GM21526 (cell line): ENCODE results near the gene TIAM2.
"Not testable (repeated sequence)": the region's sequence is repeated elsewhere in the genome, so short reads cannot be mapped to it uniquely, and the experiment has no call there.

ENCODE experiments used
- ATAC-seq: cut with Tn5 transposase; IDR thresholded peaks from one replicate; pipeline ENCODE4 v1.9.1; 2021; ENCODE audit warnings: moderate library complexity; ENCODE audit not compliant: unreplicated experiment, low FRiP score

The TIAM2 gene

DNA sequence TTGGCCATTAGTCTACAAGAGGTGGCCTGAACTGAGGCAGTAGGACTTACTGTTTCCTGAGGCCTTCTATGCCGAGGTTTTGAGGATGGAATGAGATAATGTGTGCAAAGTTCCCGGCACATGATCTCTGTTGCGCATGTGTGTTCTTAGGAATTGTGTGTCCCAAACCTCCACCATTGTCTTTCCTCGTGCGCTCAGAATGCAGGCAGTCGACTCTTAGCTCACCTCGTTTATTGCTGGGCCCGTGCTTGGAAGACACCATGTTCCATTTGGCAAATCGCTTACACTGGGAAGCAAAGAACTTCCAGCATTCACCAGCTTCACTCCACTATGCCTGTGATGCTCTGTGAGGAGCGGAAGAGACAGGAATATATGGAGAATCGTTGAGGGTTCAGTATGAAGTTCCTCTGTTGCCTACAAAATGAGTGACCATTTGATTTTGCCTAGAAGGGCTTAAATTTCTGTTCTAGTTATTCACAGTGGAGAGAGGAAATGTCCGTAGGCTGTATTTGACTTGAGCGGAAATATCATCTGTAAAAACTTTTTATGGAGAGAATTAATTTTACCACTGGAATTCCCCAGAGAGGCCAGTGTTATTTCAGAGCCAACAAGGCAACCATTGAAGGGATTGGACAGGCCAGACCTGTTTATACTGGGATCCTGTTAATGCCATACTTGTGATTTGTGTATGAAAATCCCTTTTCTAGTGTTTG lies 193.0 kb downstream of the TIAM2 start:
- ATAC-seq: no peak

DNA sequence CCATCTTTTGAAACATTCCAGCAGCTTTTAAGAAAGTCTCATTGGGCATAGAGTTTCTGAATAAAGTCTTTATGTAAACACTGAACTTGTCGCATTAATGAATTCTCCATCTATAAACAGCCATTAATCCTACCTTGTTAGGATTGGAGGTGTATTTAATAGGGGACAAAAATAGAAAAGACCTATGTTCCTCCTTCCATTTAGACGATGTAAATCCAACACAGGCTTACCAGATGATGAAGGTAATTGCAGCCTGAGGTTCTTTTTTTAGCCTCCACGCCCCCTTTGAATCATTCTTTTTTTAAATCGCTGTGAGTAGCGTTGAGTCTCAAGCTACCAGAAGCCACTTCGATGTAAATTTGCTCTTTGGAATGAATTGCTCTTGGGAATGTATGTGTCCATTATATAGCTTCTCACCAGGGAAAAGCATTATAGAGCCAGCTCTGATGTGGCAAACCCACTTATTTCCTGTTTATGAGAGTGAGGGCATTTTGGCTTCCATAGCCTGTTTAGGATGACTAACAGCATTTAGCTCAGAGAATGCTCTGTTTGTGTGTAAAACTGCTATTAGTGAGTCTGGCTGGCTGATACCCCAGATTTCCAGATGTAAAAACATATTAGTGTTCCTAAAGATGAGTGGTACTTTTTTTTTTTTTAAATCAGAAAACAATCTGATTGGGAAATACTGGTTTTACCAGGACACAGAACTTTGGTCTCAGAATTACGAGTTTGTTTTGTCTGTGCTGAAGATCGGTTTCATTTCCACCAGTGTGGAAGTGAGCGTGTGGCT lies 193.8 kb downstream of the TIAM2 start:
- ATAC-seq: no peak

DNA sequence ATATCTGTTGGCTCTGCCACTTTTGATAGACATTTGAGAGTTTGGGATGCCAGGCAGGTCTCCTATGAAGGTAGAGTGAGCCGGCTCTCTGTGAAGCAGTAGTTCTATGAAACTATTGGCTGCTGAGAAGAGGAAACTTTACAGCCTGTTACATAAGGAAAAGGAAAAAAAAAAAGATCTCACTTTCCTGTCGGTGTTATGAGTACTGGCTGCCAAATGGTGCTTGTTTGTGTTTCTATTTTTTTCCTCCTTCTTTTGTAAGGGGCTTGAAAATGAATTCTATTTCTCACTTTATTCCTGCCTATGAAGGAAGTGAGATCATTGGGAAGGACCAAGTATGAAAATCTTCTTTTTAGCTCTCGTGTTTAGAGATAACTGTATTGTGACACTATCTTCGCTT lies 195.6 kb downstream of the TIAM2 start:
- ATAC-seq: no peak

DNA sequence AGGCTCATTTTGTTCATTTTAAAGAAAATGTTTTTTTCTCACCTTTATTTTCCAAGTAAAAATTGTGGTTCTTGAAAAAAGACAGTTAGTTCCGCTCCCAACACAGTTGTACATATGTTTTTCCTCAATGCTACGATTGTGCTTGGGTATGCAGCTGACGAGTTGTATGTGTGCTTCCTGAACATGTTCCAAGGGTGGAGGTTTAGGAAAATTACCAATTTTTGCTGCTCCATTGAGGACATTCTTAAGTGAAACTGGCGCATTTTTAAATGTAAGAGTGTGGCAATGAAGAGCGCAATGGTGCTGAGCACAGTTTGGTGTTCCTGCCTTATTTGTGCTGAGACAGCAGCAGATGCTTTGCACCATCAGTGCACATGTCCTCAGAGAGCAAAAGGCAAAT lies 198.4 kb downstream of the TIAM2 start:
- no peak for ATAC-seq

DNA sequence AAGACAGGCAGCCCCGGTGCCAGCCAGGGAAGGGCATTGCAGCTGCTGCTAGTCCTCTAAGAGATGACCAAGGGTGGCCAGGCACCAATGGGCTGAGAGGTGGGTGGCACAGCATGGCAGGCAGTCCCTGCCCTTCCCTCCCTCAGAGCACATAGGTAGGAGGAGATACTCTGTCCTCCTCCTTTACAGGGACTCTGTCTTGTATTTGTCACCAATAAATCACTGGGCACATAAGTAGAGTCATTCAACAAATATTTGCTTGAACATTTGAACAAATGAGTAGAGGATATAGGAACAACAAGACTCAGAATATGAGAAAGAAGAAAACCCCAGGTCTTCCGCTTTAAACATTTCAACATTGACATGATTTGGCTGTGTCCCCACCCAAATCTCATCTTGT lies 199.3 kb downstream of the TIAM2 start:
- ATAC-seq: no peak

DNA sequence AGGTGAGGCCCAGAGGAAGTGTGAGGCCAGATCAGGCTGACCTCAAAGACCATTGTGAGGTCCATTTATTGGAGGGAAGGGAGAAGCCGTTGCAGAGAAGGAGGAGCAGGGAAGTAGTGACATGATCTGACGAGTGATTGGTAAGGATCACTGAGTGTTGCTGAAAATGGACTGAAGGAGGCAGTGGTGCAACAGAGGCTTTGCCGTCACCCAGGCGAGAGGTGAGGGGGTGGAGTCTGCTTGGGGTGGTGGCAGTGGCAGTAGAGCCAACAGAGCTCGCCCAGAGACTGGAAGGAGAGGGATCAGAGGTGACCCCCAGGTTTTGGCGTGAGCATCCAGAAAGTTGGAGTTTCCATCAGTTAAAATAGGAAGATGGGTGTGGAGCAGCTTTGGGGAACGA lies 200.8 kb downstream of the TIAM2 start:
- ATAC-seq: no peak

DNA sequence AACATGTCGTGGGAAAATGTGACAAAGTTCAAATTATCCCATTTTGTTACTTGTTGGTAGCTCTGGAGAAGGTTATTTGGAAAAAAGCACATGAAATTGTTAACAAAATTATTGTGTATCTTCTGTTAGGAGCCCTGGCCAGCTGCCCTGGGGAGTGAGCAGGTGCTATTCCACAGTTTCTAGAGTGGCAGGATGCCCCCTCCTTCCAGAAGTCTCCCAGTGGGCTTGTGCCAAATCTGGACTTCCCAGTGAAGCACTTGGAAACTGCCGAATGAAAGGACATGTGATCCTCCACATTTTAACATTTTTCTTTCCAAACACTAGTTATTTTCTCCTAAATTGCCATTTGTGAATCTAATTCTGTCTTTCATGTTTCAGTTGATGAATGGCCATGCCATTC lies 201.8 kb downstream of the TIAM2 start:
- ATAC-seq: no peak

DNA sequence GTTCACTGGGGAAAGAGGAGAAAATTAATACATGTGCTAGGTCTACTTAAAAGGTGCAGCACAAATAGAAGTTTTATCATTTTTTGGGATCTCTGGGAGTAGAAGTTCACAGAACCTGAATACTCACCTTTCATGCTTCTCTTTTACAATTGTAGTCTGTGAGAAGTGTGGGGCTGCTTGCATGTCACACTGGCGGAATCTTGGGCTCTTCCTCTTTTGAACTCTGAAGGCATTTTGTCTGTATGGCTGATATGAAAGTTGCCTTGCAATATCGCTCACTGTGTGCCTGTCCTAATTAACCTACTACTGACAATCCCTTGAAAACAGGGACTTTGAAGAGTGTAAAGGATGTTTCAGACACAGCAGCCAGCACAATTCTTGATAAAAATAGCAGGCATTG lies 202.8 kb downstream of the TIAM2 start:
- ATAC-seq: no peak

DNA sequence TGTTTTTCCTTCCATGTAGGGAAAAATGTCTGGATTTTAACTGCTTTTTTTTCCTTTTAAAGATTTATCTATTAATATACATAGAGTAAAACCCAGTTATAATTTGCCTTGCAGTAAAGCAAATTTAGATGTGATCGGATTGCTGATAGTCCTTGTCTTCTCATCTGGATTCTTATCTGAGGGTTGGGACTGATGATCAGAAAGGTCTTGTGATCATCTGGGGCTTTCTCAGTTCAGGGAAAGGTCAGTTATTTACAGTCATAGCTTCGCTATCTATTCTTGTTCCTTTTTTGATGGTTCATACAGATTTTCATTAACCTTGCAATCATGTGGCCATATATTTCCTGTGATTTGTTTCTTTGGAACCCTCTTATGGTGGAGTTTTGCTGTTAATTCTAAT lies 204.9 kb downstream of the TIAM2 start:
- ATAC-seq: peak; percentile 47

DNA sequence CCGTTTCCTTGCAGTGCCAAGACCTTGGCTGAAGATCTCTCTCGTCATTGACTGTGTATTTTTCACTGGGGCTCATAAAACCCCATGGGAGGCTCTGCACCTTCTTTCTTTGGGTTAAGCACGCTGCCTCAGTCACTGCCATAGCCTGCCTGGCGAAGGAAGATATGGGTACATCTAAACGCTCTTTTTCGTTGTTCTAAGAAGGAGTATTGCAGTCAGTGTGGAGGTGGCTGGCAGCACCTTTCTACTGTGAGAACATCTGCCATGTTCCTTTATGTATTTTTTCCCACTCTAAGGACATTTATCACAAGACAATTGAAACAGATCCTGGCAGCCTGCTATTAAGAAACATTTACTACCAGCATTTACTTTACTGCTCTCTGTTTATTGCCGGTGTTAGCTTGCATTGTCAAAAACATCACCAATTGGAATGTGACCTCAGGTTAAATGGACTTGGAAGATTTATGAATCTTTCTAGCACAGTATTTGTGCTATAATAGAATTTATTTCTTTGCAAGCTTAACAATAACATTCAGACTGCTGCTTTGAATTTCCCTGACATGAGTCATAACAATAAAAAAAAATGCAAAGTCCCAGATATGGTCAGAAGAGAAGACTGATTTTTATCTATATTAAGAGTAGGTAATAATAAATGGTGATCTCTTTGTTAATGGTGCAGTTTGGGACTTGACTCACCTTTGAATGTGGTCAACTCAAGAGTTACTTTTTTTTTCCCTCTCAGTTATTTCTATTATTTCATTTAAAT lies 206.5 kb downstream of the TIAM2 start:
- no peak for ATAC-seq

DNA sequence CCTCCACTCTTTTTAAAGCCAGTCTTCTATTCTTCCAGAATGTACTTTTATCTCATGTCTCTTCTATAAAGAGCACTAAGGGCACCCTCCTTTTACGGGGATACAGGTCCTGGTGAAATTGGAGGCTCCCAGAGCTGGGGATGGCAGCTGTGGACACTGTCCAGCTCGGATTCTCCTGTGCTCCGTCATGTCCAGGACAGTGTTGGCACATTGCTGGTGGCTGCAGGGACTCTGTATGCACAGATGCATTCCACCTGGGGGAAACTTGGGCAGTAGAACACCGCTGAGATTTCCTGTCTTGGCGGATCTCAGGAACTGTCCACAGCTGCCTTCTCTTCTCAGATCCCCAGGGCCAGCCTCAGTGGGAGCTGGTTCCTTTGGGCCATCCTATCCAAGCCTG lies 212.1 kb downstream of the TIAM2 start:
- ATAC-seq: no peak

DNA sequence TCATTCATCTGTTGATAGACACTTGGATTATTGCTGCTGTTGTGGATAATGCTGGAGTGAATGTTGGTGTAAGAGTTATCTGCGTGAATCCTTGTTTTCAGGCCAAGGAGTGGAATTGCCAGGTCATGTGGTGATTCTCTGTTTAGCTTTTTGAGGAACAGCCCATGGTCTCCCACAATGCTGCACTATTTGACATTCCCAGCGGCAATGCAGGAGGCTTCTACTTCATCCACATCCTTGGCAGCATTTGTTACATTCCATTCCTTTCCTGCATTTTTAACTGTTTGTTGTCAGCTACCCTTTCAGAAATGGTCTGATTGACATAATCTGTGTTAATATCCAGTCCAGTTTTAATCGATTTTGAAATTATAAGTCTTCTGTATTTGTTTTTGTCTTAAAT lies 217.0 kb downstream of the TIAM2 start:
- ATAC-seq: no peak

DNA sequence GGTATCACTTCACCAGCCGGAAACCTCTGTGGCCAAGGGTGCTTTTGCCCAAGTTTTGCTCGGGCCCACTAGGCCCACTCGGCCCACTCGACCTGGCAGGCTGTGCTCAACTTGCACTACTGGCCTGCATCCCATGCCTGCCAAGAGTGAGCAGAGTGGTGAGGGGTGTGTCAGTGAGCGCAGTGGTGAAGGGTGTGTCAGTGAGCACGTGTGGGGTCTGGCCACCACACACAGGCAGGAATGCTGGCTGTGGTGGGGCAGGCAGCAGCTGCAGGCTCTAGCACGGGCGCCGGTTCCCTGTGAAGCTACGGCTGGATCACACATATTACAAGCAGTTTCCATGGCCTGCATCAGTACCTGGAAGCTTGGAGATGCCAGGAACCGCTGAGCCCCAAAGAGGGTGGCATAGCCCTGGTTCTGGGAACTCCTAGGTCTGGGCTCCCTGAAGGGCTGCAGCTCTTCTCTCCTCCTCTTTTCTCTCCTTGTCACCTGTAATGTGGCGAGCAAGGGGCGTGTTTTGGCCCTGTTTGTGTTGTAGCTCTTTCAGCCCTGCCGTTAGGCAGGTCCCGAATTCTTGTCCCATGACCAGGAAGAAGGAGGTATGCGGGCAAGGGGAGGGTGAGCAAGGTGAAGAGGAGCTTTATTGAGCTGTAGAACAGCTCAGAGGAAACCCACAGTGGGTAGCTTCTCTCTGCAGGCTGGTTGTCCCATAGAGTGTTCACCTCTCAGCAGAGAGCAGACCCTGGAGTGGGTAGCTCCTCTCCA lies 217.7 kb downstream of the TIAM2 start:
- no peak for ATAC-seq

DNA sequence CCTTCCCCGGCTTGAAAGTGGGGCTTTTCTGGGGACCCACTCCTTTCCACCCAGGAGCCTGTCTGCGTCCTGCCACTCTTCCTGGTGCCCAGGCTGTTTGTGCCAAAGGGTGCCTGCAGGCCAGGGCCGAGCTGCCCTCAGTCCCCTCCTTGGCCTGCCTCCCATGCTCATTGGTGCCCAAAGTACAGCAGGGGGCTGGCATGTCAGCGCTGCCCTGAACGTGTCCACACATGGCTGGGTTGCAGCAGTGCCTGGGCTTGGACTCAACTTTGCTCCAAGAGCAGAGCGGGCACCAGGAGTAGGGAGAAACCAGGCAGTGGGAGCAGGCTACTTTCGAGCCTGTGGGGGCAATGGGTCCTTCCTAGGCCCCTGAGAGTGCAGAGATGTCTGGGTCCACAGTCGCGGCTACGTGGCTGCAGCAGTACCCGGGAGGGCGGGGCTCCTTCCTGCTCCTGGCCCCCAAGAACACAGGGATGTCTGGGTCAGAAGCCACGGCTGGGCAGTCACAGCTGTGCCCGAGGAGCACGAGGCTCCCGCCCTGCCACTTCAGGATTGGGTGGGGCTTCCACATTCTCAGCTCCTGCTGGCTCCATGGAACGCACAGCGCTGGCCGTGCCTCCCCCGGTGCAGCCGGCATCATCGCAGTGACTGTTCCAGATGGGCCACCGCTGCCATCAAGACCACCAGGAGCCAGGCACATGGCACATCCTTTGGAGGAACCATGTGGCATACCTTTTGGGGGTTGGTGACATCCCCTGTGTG lies 218.7 kb downstream of the TIAM2 start:
- ATAC-seq: no peak

DNA sequence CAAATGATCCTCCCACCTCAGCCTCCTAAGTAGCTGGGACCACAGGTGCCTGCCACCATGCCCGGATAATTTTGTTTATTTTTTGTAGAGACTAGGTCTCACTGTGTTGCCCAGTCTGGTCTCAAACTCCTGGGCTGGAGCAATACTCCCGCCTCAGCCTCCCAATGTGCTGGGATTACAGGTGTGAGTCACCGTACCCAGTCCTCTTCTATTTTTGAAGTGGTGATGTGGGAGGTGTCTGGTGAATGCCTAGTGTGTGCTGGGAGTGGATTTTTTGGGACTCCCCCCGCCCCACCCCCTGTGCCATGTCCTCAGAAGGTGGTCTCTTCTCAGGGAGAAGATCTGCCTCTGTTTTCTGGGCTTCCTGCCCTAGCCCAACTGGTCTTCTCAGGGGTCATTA lies 220.8 kb downstream of the TIAM2 start:
- no peak for ATAC-seq

DNA sequence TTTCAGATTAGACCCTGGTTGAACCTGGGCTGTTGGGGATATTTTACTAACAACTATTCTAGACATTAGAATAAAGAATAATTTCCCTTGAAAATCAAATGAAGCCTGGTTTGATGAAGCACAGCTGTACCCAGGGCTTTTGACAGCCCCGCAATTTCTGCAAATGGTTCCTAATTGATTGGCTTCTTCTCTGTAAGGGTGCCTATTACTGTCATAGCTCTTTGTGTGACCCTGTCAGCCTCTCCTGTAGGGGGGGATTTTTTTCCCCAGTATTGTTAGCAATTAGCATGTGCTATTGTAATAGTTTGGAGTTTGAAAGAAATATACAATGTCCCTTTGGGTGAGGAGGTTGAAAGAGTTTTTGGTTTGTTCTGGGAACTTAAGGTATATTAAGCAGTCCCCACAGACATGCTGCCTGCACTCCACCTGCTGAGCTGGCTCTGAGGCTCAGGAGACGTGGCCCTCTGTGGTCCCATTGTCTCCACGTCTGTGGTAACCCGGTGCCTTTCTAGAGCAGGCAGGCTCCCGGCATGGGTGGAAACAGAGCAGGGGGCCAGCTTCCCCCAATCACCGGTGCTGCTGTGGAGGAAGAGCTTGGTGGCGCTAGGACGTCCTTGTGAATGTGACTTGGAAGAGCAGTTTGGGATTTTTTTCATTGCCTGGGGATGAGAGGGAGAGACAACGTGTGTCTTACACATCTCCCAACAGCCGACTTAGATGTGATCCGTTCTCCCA lies 221.4 kb downstream of the TIAM2 start:
- ATAC-seq: no peak

DNA sequence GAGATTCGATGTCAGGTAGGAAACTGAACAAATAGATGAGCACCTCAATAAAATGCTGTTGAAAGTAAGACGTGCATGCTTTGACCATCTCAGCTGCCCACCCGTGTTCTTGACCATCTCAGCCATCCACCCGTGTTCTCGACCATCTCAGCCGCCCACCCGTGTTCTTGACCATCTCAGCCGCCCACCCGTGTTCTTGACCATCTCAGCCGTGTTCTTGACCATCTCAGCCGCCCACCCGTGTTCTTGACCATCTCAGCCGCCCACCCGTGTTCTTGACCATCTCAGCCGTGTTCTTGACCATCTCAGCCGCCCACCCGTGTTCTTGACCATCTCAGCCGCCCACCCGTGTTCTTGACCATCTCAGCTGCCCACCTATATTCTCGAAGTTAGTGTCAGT lies 223.6 kb downstream of the TIAM2 start:
- ATAC-seq: not testable (repeated sequence)

DNA sequence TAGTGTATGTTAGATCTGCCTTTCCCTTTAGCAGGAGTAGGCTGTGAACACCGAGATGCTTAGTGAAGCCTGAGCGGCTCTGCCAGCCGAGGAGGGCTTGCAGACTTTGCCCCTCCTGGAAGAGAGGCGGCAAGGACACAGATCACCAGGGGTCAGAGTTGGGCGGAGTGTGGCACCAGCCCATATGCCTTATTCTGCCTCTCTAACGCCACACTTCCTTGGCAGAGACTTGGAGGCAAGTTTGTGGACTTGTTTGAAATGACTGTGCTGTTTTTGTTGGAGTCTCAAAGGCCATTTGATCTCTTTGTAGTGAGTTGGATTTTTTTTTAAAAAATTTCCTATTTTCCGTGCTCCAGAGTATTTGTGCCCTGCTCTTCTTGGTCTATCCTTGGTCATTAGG lies 224.2 kb downstream of the TIAM2 start:
- no peak for ATAC-seq

DNA sequence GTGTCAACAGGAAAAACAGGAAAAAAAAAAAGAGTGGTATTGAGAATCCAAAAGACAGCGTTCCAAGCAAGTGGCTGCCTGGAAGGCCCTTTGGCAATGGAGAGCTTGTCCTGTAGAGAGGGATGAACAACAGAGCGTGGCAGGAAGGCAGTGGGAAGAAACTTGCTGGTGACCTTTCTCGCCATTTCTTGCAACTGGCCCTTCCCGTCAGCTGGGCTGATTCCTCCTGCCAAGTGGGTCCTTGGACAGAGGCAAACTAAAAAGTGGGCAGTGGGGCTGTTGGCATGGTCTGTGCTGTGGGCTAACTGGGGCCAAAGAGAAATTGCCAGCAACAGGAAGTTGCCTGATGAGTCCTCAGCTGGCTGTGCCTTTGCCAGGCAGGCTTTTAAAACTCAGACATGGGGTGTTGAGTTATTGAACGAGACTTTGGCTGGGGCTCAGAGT lies 224.8 kb downstream of the TIAM2 start:
- ATAC-seq: no peak
